ENCODE measurements around the gene TRPC4AP.

Gene TRPC4AP

GRCh38 chr20:35000922-35001595 lies 91.5 kb downstream of the TRPC4AP start:
- no peak for DNase-seq

GRCh38 chr20:35000311-35000921 lies 92.2 kb downstream of the TRPC4AP start:
- no peak for DNase-seq

- no peak for DNase-seq
Measured at GRCh38 chr20:34999782-35000181, 92.8 kb downstream of the TRPC4AP start.

GRCh38 chr20:34999021-34999451 lies 93.6 kb downstream of the TRPC4AP start:
- DNase-seq, result no peak

GRCh38 chr20:34998331-34998950 lies 94.2 kb downstream of the TRPC4AP start:
- no peak for DNase-seq

GRCh38 chr20:34997774-34998173 lies 94.8 kb downstream of the TRPC4AP start:
- DNase-seq, result no peak

- DNase-seq, result no peak
Measured at GRCh38 chr20:34997131-34997561, 95.5 kb downstream of the TRPC4AP start.

- DNase-seq, result no peak
Measured at GRCh38 chr20:34996243-34997028, 96.2 kb downstream of the TRPC4AP start.

- DNase-seq, result no peak
Measured at GRCh38 chr20:34995696-34996095, 96.9 kb downstream of the TRPC4AP start.

GRCh38 chr20:34995192-34995591 lies 97.4 kb downstream of the TRPC4AP start:
- DNase-seq, result no peak

- DNase-seq, result no peak
Measured at GRCh38 chr20:34994509-34995131, 98.0 kb downstream of the TRPC4AP start.

- DNase-seq, result no peak
Measured at GRCh38 chr20:34993941-34994508, 98.6 kb downstream of the TRPC4AP start.

GRCh38 chr20:34992751-34993417 lies 99.7 kb downstream of the TRPC4AP start:
- no peak for DNase-seq

GRCh38 chr20:34990661-34991214 lies 101.9 kb downstream of the TRPC4AP start:
- DNase-seq, result no peak

GRCh38 chr20:34990231-34990630 lies 102.4 kb downstream of the TRPC4AP start:
- DNase-seq, result no peak

- DNase-seq, result no peak
Measured at GRCh38 chr20:34989670-34990069, 102.9 kb downstream of the TRPC4AP start.

GRCh38 chr20:34989118-34989517 lies 103.5 kb downstream of the TRPC4AP start:
- no peak for DNase-seq

- DNase-seq, result no peak
Measured at GRCh38 chr20:34988191-34988540, 104.4 kb downstream of the TRPC4AP start.

- DNase-seq, result no peak
Measured at GRCh38 chr20:34987288-34988190, 105.1 kb downstream of the TRPC4AP start.
